DND-41 (cell line): ENCODE measurements around the gene SLIT1.

Experiments
- ATAC-seq: fragments of 200-7000 bp; cut with Tn5 transposase; 3 replicates; pipeline ENCODE4 v1.9.1; 2021; ENCODE audit warnings: low read depth; ENCODE audit not compliant: insufficient read depth
- DNase-seq: peaks from one replicate; pipeline ENCODE4 v3.0.0-alpha.2; 2020
- H2AFZ ChIP-seq: 2 replicates; pipeline ENCODE4 v1.6.0; 2012; ENCODE audit warnings: low read depth, low read length
- H3K27ac ChIP-seq: 2 replicates; pipeline ENCODE4 v1.5.1; 2012; ENCODE audit warnings: low read length, inconsistent platforms
- H3K27me3 ChIP-seq: fragments of 200-600 bp; sonication (generic); 2 replicates; pipeline ENCODE4 v1.6.0; 2012; ENCODE audit warnings: low read length, mild to moderate bottlenecking, inconsistent platforms; ENCODE audit not compliant: insufficient read depth, poor library complexity
- H3K36me3 ChIP-seq: 2 replicates; pipeline ENCODE4 v1.5.1; 2012; ENCODE audit warnings: low read length, inconsistent platforms; ENCODE audit not compliant: insufficient read depth
- H3K4me1 ChIP-seq: 2 replicates; pipeline ENCODE4 v1.5.1; 2012; ENCODE audit warnings: mild to moderate bottlenecking, low read length; ENCODE audit not compliant: insufficient read depth
- H3K4me2 ChIP-seq: 2 replicates; pipeline ENCODE4 v1.6.0; 2012; ENCODE audit warnings: mild to moderate bottlenecking, moderate library complexity, low read length, inconsistent platforms; ENCODE audit not compliant: insufficient read depth
- H3K4me3 ChIP-seq, 2 experiments: fragments of 200-600 bp in 1 of 2; shearing (Covaris generic) in 1 of 2; 2 replicates each; pipeline ENCODE4 v1.5.1; 2012 to 2016; ENCODE audit warnings: inconsistent platforms in 2 of 2, low read length in 2 of 2, mild to moderate bottlenecking in 2 of 2, low read depth in 1 of 2, moderate library complexity in 1 of 2
- H3K79me2 ChIP-seq: 2 replicates; pipeline ENCODE4 v1.6.0; 2012; ENCODE audit warnings: low read length, inconsistent platforms; ENCODE audit not compliant: insufficient read depth
- H3K9ac ChIP-seq: 2 replicates; pipeline ENCODE4 v1.6.0; 2012; ENCODE audit warnings: low read depth, mild to moderate bottlenecking, inconsistent platforms, low read length, moderate library complexity
- H3K9me3 ChIP-seq: 2 replicates; pipeline ENCODE4 v1.5.1; 2012; ENCODE audit warnings: low read length, moderate library complexity, mild to moderate bottlenecking, inconsistent platforms; ENCODE audit not compliant: insufficient read depth, severe bottlenecking
- H4K20me1 ChIP-seq: 2 replicates; pipeline ENCODE4 v1.6.0; 2012; ENCODE audit warnings: low read length; ENCODE audit not compliant: insufficient read depth
- EZH2 ChIP-seq: IDR thresholded peaks from 3 replicates; pipeline ENCODE4 v1.6.1; 2012; ENCODE audit warnings: borderline replicate concordance, low read depth, mild to moderate bottlenecking, moderate library complexity, low read length, inconsistent platforms; ENCODE audit not compliant: severe bottlenecking
- TF ChIP-seq, protein P1 (sequence below): IDR thresholded peaks from 2 replicates; pipeline ENCODE4 v1.5.1; 2012; ENCODE audit warnings: borderline replicate concordance, low read length, moderate library complexity, mild to moderate bottlenecking; ENCODE audit not compliant: poor library complexity, severe bottlenecking; ENCODE audit errors: extremely low read depth

SLIT1 gene

DNA sequence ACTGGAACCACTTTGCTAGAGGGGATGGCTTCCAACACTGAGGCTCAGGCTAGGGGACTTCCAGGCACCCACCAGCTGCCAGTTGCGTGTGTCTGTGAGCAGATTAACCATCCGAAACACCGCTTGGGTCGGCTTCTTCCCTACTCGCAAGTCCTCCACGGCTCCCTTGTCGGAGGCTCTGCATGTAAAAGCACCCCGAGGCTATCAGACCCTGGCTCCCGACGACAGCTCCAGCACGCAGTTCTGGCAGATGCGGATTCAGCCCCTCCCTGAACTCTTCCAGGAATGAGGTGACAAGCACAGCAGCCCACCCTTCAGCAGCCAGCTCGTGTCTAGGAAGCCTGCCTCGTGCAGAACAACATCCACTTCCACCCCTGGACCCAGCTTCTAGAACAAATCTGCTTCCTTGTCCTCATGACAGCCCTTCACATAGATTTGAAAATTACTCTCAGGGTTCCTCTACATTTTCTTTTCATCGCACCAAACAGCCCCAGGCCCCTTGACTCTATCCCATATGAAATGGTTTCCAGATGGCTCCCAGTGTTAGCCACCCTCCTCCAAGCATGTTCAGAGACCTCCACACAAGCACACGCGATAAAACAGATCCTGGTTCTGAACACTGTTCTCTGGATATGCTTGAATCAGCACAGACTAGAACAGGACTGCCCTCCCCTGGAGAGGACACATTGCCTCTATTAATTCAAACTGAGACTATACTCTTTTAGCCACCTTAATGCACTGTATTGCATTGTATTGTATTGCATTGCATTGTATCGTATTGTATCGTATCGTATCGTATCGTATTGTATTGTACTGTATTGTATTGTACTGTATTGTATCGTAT, 44.6 kb downstream of the SLIT1 start:
- Histone ChIP-seq H3K4me1 (no peaks in the 10 kb centered on the region), H3K36me3 (no peaks in the 10 kb centered on the region), H3K9me3 (no peaks in the 10 kb centered on the region), H2AFZ (no peak overlapping the region), H3K4me3 (no peak overlapping the region), H3K27me3 (peaks cover 2% of the 10 kb centered on the region), H3K79me2 (no peaks in the 10 kb centered on the region), H3K4me2 (no peak overlapping the region), H4K20me1 (no peaks in the 10 kb centered on the region), H3K9ac (no peak overlapping the region), H3K27ac (no peak overlapping the region)
- no peak for DNase-seq
- no peak for ATAC-seq
- TF ChIP-seq, protein P1, sequence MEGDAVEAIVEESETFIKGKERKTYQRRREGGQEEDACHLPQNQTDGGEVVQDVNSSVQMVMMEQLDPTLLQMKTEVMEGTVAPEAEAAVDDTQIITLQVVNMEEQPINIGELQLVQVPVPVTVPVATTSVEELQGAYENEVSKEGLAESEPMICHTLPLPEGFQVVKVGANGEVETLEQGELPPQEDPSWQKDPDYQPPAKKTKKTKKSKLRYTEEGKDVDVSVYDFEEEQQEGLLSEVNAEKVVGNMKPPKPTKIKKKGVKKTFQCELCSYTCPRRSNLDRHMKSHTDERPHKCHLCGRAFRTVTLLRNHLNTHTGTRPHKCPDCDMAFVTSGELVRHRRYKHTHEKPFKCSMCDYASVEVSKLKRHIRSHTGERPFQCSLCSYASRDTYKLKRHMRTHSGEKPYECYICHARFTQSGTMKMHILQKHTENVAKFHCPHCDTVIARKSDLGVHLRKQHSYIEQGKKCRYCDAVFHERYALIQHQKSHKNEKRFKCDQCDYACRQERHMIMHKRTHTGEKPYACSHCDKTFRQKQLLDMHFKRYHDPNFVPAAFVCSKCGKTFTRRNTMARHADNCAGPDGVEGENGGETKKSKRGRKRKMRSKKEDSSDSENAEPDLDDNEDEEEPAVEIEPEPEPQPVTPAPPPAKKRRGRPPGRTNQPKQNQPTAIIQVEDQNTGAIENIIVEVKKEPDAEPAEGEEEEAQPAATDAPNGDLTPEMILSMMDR, result no peak
- no peak for TF ChIP-seq EZH2

DNA sequence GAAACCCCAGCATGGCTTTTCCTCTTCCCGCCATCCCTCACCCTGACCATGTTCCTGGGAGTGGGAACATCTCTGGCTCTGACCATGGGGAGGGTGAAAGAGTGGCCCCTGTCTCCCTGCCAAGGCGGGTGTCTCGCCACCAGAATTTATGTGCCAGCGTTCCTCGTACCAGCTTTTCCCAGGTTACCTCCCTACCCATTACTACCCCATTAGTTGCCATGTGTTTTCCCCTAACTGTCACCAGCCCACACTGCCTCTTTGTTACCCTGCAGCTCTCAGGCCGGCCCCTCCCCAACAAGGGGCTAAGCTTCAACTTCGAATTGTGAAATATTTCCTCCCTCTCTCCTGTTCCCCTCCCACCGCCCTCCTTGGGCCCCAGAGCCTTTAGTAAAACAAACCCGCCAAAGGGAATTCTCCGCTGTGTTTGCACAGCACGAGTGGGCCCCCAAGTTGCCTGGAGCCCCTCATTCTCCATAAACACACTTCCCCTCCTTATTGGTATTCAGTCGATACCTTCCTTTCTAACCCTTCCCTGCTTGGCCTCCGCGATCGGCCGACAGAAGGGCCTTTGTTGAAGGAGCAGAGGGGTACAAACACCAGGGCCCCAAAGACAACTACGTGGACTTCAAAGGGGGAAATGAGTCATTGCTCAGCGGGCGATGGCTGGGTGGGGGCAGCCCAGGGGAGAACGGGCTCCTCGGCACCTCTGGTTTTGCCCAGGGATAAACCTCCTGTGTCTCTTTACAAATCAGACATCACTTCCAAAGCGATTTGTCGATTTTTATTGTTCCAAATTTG, 45.5 kb downstream of the SLIT1 start:
- Histone ChIP-seq H3K4me2 (no peak overlapping the region), H3K79me2 (no peaks in the 10 kb centered on the region), H2AFZ (no peak overlapping the region), H3K4me3 (no peak overlapping the region), H3K9ac (no peak overlapping the region), H3K4me1 (no peaks in the 10 kb centered on the region), H3K9me3 (no peaks in the 10 kb centered on the region), H3K27ac (no peak overlapping the region), H3K27me3 (peaks cover 2% of the 10 kb centered on the region), H4K20me1 (no peaks in the 10 kb centered on the region), H3K36me3 (no peaks in the 10 kb centered on the region)
- no peak for DNase-seq
- TF ChIP-seq, protein P1, result no peak
- TF ChIP-seq EZH2, result no peak
- no peak for ATAC-seq

GRCh38 chr10:97139651-97140048, 46.1 kb downstream of the SLIT1 start:
- TF ChIP-seq EZH2, result no peak
- TF ChIP-seq, protein P1, result no peak
- Histone ChIP-seq H3K27ac (no peak overlapping the region), H3K4me1 (no peaks in the 10 kb centered on the region), H3K4me2 (no peak overlapping the region), H4K20me1 (no peaks in the 10 kb centered on the region), H2AFZ (no peak overlapping the region), H3K9me3 (no peaks in the 10 kb centered on the region), H3K79me2 (no peaks in the 10 kb centered on the region), H3K36me3 (no peaks in the 10 kb centered on the region), H3K4me3 (no peak overlapping the region), H3K9ac (no peak overlapping the region), H3K27me3 (peaks cover 2% of the 10 kb centered on the region)
- ATAC-seq, result no peak
- no peak for DNase-seq
